Measurements from ENCODE around the gene NHEJ1.

NHEJ1 gene

DNA sequence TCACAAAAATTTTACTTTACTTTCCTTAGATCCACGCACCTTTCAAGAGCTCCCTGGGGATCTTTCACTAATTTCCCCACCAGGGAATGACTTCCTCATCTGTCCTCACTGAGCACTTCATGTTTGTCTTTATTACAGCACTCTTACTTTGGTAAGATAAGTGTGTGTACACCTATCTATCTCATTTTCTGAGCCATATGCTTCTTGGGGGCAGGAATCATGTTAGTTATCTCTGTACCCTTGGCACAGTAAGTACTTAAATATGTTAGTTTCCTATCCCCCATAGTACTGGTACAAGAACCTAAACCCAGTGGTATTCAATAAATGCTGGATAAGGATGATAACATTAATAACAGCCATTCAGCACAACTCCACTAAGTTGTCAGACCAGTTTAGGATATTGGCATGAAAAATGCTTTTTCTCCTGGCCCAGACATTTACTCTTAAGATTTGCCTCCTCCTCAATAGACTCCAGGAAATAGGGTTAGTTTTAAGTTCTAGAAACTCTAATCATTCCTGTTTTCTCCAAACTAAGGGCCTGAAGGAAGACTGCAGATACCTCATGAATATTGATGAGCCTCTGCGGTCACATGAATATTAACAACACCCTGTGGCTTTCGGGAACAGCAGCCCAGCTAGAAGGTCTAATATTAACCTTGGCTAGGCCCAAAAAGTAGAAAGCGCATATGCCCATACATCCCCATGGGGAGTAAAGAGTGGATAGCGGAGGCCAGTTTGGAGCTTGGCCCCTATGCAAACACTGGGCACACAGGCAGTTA is 38.2 kb downstream of the NHEJ1 start:
- DNase-seq: no peak

DNA sequence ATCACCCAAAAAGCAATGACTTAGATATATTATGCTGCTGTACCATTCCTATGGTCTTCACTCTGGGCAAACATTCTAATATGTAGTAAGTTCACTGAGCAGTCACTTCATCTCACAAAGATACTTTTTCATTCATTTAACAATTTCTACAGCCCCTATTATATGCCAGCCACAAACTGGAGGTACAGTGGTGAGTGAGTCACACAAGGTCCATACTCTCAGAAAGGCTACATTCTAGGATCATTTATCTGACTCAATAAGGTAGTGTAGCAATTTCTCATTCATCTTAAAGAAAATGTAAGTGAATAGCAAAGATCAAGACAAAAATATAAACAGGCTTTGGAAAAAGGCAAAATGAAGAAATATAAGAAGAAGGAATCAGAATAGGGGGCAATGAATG is 40.5 kb downstream of the NHEJ1 start:
- no peak for DNase-seq

DNA sequence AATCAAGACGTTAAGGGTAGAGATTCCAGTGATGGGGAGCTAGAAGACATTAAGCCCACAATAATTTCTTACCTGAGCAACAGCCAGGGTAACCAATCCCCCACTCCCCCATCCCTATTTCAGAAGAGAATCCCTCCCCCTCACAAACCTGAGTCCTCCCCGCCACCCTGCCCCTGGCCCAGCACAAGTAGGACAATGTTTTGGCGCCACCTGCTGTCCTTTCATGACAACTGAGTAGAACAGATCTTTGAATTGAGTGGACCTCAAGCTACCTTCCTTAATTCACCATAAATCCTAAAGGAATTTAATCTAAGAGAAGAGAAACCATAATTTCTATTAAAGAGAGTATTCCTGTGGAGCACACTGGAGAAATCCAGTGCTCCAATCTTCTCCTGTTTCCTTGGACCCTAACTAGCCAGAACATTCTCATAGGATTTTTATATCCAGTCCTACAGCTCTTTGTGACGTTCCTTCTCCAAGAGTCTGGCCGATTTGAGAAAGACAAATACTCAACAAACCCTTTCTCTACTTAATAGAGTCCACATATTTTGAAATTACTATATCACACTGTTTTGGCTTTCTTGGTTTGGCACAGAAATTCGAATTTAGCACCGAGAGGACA is 41.1 kb downstream of the NHEJ1 start:
- peak; percentile 35 to 43 for DNase-seq

GRCh38 chr2:219118504-219118903 is 42.1 kb downstream of the NHEJ1 start:
- DNase-seq: no peak

- no peak for DNase-seq
These were observed 43.6 kb downstream of the NHEJ1 start for GRCh38 chr2:219116776-219117646.

DNA sequence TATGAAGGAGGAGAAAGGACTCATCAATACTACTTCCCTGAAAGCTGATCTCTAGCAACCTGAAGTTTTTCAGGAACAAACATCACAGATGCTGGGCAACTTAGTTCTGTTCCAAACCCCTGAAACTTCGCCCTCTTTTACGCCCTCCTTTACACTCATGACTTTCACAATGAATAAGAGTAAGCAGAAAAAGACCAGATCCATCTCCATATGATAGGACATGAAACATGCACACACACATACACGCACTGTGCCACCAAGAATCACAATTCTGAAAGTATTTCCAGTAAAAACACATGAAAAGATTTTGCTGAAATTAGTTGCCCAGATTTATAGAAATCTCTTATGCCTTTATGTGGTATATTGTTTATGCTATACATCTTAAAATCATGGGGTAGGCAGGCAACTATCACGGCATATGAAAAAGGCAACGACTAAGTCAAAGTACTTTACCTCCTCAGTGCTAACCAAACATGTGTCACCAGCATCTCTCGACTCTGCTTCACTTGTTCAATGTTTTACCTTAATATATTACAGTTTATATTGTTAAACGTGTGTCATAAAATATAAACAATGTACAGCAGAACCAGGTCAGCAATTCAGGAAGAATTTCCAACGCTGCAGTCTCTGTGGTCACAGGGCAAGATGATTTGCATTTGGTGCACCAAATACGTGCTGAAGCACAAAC is 47.8 kb downstream of the NHEJ1 start:
- DNase-seq: no peak

GRCh38 chr2:219112062-219112406 is 48.6 kb downstream of the NHEJ1 start:
- DNase-seq: no peak

DNA sequence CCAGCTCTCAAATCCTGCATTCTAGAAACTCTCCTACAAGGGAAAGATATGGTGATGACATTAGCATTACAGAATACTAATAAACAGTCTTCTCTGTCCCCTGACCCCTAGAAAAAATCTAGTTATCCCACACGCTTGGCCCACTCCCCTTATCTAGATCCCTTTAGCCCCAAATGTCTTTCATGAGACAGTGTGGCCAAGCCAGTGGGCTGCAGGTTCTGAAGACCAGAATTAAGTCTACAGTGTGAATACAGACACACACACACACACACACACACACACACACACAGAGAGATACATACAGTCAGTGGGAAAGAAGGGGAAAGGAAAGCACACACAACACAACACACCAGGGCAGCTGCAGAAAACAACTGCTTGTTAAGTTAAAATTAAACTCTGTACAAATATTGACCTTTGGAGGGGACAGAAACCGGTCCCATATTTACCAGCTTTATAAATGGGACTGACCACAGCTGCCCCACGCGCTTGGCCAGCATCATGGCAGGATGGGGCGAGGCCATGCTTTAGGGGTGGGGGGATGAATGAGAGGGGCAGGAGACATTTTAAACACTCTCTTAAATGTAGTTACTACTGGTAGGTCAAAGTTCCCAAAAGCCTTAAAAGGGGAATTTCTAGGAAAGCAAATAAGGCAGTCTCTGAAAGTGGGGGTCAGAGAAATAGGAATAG is 49.1 kb downstream of the NHEJ1 start:
- DNase-seq: no peak

DNA sequence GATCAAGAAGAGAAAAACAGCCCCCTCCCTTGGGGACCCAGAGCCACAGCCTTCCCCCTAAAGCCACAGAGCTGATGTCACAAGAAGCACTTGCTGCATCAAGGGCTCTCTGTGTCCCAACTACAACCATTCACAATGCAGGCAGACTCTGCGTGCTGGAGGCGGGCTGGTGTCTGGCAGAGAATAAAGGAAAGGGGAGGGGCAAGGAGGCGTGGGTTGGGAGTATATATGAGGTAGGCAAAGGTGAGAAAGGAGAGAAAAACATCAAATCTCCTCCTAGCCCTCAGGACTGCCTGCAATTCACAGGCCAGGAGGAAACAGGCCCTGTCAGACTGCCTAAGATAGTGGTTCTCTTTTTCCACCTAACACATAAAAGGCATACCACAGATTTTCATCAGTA is 51.1 kb downstream of the NHEJ1 start:
- DNase-seq: no peak

- no peak for DNase-seq
These were observed 52.9 kb downstream of the NHEJ1 start for GRCh38 chr2:219107758-219108157.

DNA sequence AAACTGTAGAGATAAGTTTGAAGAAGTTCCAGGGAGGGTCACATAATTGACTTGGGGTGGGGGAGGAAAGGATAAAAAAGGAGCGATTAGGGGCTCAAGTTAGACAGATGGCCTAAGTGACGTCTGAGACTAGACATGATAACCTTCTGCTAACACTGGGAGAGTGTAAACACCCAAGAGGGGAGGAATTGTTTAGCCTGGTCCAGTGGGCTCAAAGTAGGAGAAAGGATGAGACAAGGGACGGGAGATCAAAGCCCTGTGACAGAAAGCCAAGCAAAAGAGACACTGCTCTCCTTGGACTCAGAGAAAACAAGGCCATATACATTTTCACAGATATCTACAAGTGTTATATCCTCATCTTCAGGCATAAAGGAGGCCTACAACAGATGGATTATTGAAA is 54.4 kb downstream of the NHEJ1 start:
- DNase-seq: peak; percentile 26 to 77

GRCh38 chr2:219104107-219105035 is 56.2 kb downstream of the NHEJ1 start:
- peak in 1 of 2 experiments; percentile 46 for DNase-seq

GRCh38 chr2:219099329-219099728 is 61.3 kb downstream of the NHEJ1 start:
- no peak for DNase-seq

DNA sequence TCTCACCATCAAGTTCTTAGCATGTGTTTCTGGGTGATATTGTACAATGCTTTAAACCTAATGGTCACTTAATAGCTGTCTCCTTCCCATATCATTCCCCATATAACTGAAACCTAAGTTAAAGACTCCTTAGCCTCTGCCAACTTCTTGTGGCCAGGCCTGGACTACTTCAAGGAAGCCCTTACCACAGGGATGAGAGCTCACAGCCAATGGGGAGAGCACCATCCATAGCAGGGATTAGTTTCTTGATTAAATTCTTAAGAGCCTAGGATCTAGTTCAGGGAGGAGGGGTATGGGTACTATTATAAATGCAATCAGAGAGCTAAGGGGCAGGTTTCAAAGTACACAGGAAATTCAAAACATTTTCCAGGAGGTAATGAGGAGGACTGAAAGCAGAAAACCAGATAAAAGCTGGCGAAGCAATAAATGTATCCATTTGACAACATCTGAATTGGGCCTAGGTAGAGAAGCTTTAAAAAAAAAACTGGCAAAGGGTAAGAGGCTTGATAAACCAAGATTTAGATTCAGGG is 65.1 kb downstream of the NHEJ1 start:
- DNase-seq: no peak

DNA sequence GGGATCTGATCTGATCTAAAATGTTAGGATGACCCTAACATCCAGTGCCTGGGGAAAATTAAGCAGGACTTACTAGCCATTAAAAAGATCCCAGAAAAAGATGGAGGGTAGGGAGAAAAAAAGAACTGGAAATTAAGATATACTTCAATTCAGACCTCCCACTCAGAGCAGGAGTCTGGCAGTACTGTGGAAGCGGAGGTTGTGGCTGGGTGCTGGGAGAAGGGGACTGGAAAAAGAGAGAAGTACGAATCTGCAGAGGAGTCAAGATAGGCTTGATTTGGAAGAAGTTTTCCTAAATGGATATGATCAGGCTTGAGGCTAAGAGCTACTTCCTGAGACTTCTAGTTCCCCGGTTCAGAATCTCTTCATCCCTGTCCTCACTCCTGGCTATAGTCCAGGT is 66.4 kb downstream of the NHEJ1 start:
- DNase-seq: no peak

DNA sequence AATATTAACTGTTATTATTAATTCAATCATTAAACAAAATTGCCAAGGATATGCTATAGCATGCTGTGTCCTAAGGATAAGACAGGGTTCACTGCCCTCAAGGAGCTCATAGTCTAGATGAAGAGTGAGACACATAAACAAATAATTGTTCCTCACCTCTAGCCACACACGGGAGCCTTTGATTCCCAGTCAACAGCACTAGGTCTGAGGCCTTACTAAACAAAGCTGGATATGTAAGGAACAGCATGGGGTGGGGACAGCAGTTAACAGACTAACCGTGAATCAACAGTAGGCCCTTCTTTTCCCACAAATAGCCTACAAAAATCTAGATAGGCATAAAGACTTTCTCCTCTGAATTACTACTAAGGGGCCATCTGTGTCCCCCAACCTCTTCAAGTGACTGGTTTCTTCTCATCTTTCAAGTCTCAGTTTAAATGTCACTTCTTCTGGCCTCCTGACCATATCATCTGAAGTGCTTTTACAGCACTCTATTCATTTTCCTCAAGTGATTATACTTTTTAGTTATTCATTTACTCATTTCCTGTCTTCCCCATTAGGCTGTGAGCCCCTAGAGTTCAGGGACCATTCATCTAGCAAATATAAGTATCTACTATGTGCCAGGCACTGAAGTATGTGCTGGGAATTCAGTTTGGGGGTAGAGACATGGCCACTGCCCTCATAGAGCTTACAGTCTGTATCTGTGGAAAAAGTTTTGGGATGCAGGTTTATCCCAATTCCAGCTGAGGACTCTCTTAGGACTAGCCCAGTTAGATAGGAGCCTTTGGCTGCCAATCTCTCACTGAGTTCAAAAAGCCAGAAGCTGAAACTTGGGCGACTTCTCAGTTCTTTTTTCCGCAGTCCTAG is 69.9 kb downstream of the NHEJ1 start:
- no peak for DNase-seq

DNA sequence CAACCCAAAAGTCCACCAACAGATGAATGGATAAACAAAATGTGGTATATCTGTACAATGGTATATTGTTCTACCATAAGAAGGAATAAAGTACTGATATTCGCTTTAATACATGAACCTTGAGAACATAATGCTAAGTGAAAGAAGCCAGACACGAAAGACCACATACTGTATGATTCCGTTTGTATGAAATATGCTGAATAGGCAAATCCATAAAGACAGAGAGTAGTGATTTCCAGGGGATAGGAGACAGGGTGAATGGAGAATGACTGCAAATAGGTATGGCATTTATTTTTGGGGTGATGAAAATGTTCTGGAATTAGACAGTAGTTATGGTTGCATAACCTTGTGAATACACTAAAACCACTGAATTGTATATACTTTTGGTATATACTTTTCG is 71.3 kb downstream of the NHEJ1 start:
- DNase-seq: no peak

DNA sequence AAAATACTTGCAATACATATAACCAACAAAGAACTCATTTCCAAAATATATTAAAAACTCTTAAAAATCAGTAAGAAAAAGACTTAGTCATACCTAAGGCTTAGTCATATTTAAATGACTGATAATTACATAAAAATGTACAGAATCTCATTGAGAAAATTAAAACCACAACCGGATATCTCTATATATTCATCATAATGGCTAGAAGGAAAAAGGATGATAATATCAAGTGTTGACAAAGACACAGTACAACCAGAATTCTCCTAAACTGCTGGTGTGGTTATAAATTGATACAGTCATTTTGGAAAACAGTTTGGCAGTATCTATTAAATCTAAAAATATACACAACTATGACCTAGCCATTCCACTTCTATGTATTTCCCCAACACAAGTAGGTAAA is 72.8 kb downstream of the NHEJ1 start:
- no peak for DNase-seq

DNA sequence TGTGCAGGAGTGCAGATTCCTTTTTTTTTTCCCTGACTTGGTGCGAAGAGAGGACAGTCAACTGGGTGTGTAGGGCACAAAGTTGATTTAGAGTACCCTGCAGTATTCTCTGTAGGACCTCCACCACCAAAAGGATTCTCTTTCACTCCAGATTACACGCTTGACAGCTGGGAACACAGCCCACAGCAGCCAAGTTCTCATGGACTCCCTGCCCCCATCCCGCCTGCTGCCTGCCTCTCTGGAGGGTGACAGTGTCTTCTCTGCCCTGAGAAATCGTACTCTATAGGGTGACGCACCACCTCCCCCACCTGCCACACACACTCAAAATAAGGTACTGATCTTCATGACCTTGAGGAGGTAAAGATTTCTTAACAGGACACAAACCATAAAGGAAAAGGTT is 73.3 kb downstream of the NHEJ1 start:
- DNase-seq: peak; percentile 42 to 68

GRCh38 chr2:219086196-219086595 is 74.4 kb downstream of the NHEJ1 start:
- no peak for DNase-seq
